AG04449 (cell line): ENCODE measurements around the gene APOBEC3B.
"Not testable (repeated sequence)": the region's sequence is repeated elsewhere in the genome, so short reads cannot be mapped to it uniquely, and the experiment has no call there.

Experiments
- CTCF ChIA-PET: fragments of 350-600 bp; formaldehyde crosslinking; extraction: SDS; loops from one replicate; lab custom pipeline; 2021; ENCODE audit warnings: antibody characterized with exemption; lab: Yijun Ruan, JAX
- POLR2A ChIA-PET: fragments of 400-600, 350-600 bp; formaldehyde crosslinking; extraction: SDS; loops from one replicate; lab custom pipeline; 2020; ENCODE audit warnings: antibody characterized with exemption, inconsistent platforms; lab: Yijun Ruan, JAX
- DNase-seq: peaks from one replicate; pipeline ENCODE4 v3.0.0-alpha.2; 2010; ENCODE audit warnings: low read depth, low spot score
- H3K4me3 ChIP-seq: 2 replicates; pipeline ENCODE4 v1.5.1; 2011; ENCODE audit warnings: low read depth, mild to moderate bottlenecking, control low read depth, low read length
- TF ChIP-seq, protein P1 (sequence below): IDR thresholded peaks from one replicate; pipeline ENCODE4 v1.5.1; 2011; ENCODE audit warnings: mild to moderate bottlenecking, moderate library complexity, low read length, control low read depth, inconsistent platforms; ENCODE audit not compliant: insufficient read depth; ENCODE audit errors: missing control alignments

The APOBEC3B gene

DNA sequence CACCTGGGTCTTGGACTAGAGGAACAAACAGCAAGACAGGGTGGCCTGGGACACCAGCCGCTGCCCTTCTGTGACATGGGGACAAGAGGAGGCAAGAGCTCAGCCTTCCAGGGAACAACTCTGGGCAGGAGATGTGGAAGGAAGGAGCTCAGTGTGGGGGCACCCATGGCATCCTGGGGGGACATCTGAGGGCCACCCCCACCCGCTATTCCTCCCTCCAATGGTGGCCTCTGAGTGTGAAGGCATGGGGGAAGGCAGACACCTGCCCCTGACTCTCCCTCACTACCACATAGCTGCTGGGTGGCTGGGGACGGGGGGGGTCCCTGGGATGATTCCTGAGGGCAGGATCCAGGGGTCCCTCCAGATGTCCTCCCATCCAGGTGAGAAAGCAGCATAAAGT is 4.5 kb downstream of the APOBEC3B start:
- ChIA-PET POLR2A (no interaction called here), CTCF (interaction anchor here (1.2 to 1.3 kb wide), 2 partner anchors 12 to 16 kb away, joined by 4 read pairs; no protein-coding TSS in a partner anchor)
- DNase-seq = no peak
- H3K4me3 ChIP-seq = no peak overlapping the region
- TF ChIP-seq, protein P1, sequence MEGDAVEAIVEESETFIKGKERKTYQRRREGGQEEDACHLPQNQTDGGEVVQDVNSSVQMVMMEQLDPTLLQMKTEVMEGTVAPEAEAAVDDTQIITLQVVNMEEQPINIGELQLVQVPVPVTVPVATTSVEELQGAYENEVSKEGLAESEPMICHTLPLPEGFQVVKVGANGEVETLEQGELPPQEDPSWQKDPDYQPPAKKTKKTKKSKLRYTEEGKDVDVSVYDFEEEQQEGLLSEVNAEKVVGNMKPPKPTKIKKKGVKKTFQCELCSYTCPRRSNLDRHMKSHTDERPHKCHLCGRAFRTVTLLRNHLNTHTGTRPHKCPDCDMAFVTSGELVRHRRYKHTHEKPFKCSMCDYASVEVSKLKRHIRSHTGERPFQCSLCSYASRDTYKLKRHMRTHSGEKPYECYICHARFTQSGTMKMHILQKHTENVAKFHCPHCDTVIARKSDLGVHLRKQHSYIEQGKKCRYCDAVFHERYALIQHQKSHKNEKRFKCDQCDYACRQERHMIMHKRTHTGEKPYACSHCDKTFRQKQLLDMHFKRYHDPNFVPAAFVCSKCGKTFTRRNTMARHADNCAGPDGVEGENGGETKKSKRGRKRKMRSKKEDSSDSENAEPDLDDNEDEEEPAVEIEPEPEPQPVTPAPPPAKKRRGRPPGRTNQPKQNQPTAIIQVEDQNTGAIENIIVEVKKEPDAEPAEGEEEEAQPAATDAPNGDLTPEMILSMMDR = no peak

DNA sequence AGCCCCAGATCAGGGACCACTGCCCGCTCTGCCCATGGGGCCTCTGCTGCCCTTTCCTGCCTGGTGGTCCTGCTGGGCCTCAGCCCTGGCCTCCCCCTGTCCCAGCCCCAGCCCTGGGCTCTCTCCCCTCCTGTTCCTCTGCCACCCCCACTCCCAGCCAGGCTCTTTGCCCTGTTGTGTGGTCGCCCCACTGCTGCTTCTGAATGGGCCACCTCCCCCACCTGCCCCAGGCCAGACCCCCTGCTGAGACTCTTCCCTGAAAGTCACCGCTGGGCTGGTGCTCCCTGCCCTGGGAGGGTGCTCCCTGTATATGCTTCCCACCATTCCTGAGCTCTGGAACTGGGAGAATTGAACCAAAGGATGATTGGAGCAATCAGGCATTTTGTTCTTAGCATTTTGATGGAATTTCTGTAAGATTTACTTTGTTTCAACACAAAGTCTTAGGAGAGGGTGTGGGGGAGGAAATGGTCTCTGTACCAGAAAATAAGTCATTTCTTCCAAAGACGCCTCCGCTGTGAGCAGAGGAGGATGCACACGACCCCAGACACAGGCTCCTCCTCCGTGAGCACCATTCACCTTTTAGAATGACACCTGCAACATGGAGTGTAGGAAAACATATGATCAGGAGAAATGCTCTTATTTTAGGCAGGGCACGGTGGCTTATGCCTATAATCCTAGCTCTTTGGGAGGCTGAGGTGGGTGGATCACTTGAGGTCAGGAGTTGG is 5.2 kb downstream of the APOBEC3B start:
- no peak overlapping the region for H3K4me3 ChIP-seq
- POLR2A ChIA-PET = no interaction called here
- DNase-seq = no peak
- CTCF ChIA-PET = interaction anchor here (0.8 to 1.3 kb wide), 3 partner anchors 9 to 16 kb away, joined by 3 to 4 read pairs (median 4); no protein-coding TSS in a partner anchor
- TF ChIP-seq, protein P1 = no peak

DNA sequence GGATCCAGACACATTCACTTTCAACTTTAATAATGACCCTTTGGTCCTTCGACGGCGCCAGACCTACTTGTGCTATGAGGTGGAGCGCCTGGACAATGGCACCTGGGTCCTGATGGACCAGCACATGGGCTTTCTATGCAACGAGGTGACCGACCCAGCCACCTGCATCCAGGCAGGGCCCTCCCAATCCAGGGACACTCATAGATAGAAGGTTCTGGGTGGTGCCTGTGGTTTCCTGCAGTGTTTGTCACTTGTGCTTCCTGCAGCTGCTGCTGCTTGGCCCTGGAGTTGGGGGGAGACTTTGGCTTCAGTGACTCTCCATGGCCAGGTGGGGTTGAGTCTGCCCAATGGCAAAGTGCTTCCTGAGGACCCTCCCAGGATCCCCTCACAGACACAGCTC is 7.3 kb downstream of the APOBEC3B start:
- ChIA-PET POLR2A (no interaction called here), CTCF (no interaction called here)
- TF ChIP-seq, protein P1 = no peak
- no peak for DNase-seq
- H3K4me3 ChIP-seq = no peak overlapping the region

DNA sequence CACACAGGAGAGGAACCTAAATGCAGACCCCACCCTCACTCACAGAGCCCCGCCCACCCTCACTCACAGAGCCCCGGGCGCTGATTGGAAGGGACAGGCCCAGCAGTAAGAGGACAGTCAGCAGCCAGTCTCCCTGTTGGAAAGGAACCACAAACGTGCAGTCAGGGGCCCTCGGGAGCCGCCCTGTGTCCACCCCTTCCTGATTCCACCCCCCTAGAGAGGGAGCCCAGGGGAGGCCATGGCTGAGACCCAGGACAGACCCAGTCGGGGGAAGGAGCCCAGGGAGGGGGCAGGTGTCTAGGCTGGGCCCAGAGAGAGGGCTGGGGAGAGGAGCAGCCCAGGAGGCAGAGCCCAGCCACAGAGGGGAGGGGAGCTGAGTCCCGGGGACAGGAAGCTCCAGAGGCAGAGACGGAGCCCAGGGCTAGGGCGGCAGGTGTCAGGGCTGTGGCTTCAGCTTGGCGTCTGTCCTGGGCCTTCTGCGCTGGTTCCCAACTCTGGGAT is 10.8 kb downstream of the APOBEC3B start:
- DNase-seq, POLR2A ChIA-PET, H3K4me3 ChIP-seq: not testable (repeated sequence)
- CTCF ChIA-PET = interaction anchor here (1.1 to 1.4 kb wide), 3 partner anchors 10 to 224 kb away, joined by 6 to 7 read pairs (median 6); no protein-coding TSS in a partner anchor

DNA sequence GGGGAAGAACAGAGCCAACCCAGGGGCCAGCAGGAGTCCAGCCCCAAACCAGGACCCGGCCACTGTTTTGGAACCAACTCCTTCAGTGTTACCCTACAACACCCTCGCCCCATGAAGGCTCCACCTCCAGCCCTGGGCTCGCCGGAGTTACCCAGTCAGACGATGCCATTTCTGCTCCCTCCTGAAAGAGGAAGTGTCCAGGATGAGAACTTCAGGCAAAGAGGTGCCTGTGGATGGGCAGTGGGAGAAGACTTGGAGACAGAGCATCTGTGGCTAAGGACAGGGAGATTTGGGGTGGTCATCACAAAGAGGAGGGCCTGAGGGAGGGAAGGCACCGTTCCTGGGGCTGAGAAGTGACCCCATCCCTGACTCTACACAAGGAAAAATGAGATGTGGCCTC is 14.0 kb downstream of the APOBEC3B start:
- H3K4me3 ChIP-seq = no peak overlapping the region
- CTCF ChIA-PET = interaction anchor here (0.6 to 3.1 kb wide), 3 partner anchors 8 to 126 kb away, joined by 3 to 14 read pairs (median 4); no protein-coding TSS in a partner anchor
- TF ChIP-seq, protein P1 = no peak
- POLR2A ChIA-PET = interaction anchor here (0.6 kb wide), 1 partner anchor 54 kb away, joined by 3 read pairs; no protein-coding TSS in a partner anchor
- no peak for DNase-seq

DNA sequence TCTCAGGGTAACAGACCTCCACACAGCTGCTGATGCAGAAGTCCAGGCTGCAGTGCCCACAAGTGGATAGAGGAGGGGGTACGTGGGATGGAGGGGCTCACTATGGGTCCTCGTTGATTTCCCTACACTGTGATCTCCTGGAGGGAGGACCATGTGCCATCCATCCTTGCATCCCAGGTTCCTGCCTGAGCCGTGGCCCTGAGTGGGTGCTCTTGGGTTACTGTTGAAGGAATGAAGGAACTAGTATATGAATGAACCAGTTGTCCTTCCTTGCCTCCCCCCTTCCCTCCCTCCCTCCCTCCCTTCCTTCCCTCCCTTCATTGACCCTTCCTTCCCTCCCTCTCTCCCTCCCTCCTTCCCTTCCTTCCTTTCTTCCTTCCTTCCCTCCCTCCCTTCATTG is 15.4 kb downstream of the APOBEC3B start:
- TF ChIP-seq, protein P1 = no peak
- CTCF ChIA-PET = interaction anchor here (3.1 kb wide), 1 partner anchor 128 kb away, joined by 14 read pairs; no protein-coding TSS in a partner anchor
- no peak for DNase-seq
- POLR2A ChIA-PET = no interaction called here
- no peak overlapping the region for H3K4me3 ChIP-seq
